Measurements from ENCODE around the gene ZNF780A.
"Not testable (repeated sequence)": the region's sequence is repeated elsewhere in the genome, so short reads cannot be mapped to it uniquely, and the experiment has no call there.

GRCh38 chr19:40112271-40112670 lies 21.5 kb upstream of the ZNF780A start:
- TF ChIP-seq CTCF (conservative IDR thresholded peaks at IDR 0.05; ENCODE audit: low read depth, low read length); EZH2 (IDR thresholded peaks at IDR 0.05; ENCODE audit: low read length, unreplicated experiment): not testable (repeated sequence)
